HepG2 (cell line): ENCODE results near the gene COA3. TPM values are rescaled to one million over a fixed set of nuclear protein-coding genes. Genes with fewer than 3 reads are reported as not detected.

Source experiments
- AGO1 ChIP-seq: fragments of 200-400 bp; formaldehyde crosslinking; IDR thresholded peaks from 2 replicates; pipeline ENCODE4 v1.6.1; 2017; ENCODE audit warnings: mild to moderate bottlenecking, low read depth, low read length, moderate library complexity; ENCODE audit not compliant: poor library complexity, severe bottlenecking
- CHCHD3 ChIP-seq: sonication (generic); formaldehyde crosslinking; IDR thresholded peaks from 2 replicates; pipeline ENCODE4 v1.8.0; 2022; ENCODE audit warnings: mild to moderate bottlenecking, missing genetic modification reagents, moderate library complexity
- KLF12 ChIP-seq: sonication (generic); formaldehyde crosslinking; IDR thresholded peaks from 2 replicates; pipeline ENCODE4 v1.4.0; 2020; ENCODE audit warnings: missing genetic modification reagents, borderline replicate concordance
- MAX ChIP-seq: IDR thresholded peaks from 2 replicates; pipeline ENCODE4 v1.6.1; 2012; ENCODE audit warnings: inconsistent platforms
- MIER2 ChIP-seq: IDR thresholded peaks from 2 replicates; pipeline ENCODE4 v1.6.1; 2016; ENCODE audit warnings: missing biosample characterization, missing genetic modification reagents
- PRDM10 ChIP-seq: sonication (generic); formaldehyde crosslinking; IDR thresholded peaks from 2 replicates; pipeline ENCODE4 v1.4.0; 2020; ENCODE audit warnings: low read depth, missing genetic modification reagents
- YEATS4 ChIP-seq: sonication (generic); formaldehyde crosslinking; IDR thresholded peaks from 2 replicates; pipeline ENCODE4 v1.4.0; 2020; ENCODE audit warnings: missing genetic modification reagents, borderline replicate concordance
- ZBTB1 ChIP-seq: sonication (generic); formaldehyde crosslinking; IDR thresholded peaks from 2 replicates; pipeline ENCODE4 v1.4.0; 2020; ENCODE audit warnings: missing genetic modification reagents, borderline replicate concordance
- ZBTB44 ChIP-seq: sonication (generic); formaldehyde crosslinking; IDR thresholded peaks from 2 replicates; pipeline ENCODE4 v1.4.0; 2020; ENCODE audit warnings: missing genetic modification reagents
- ZC3H4 ChIP-seq: sonication (generic); formaldehyde crosslinking; IDR thresholded peaks from 2 replicates; pipeline ENCODE4 v1.4.0; 2020; ENCODE audit warnings: missing genetic modification reagents, borderline replicate concordance
- ZNF350 ChIP-seq: sonication (generic); formaldehyde crosslinking; IDR thresholded peaks from 2 replicates; pipeline ENCODE4 v1.4.0; 2020; ENCODE audit warnings: mild to moderate bottlenecking, low read depth, missing genetic modification reagents, borderline replicate concordance
- ZNF574 ChIP-seq: sonication (generic); formaldehyde crosslinking; IDR thresholded peaks from 2 replicates; pipeline ENCODE4 v1.4.0; 2020; ENCODE audit warnings: missing genetic modification reagents
- ZNF605 ChIP-seq: sonication (generic); formaldehyde crosslinking; IDR thresholded peaks from 2 replicates; pipeline ENCODE4 v1.8.0; 2022; ENCODE audit warnings: mild to moderate bottlenecking, missing genetic modification reagents
- ZNF749 ChIP-seq: sonication (generic); formaldehyde crosslinking; IDR thresholded peaks from 2 replicates; pipeline ENCODE4 v1.8.0; 2022; ENCODE audit warnings: mild to moderate bottlenecking, missing genetic modification reagents, moderate library complexity, borderline replicate concordance
- ZNF792 ChIP-seq: IDR thresholded peaks from 2 replicates; pipeline ENCODE4 v1.6.1; 2016
- ZSCAN21 ChIP-seq: sonication (generic); formaldehyde crosslinking; IDR thresholded peaks from 2 replicates; pipeline ENCODE4 v1.8.0; 2022; ENCODE audit warnings: mild to moderate bottlenecking, missing genetic modification reagents, moderate library complexity, borderline replicate concordance
- polyA plus RNA-seq, 8 experiments: library from polyadenylated mRNA; depleted of rRNA in 3 of 8; stranded (reverse) in 7 of 8; unstranded in 1 of 8; fragments of >200 nt; fragmentation: Illumina TruSeq in 4 of 8; extraction: Trizol in 4 of 8; gene quantifications; 2 replicates each; pipeline versions ENCODE4 v1.2.1 to v1.2.3, GENCODE V29; 2011 to 2016; ENCODE audit warnings: low read depth in 4 of 8, missing spikeins in 1 of 8, mixed read lengths in 1 of 8; ENCODE audit not compliant: insufficient read depth in 1 of 8
- total RNA-seq, 5 experiments: library from RNA; depleted of rRNA; stranded (reverse); fragments of >200 nt; fragmentation: Illumina TruSeq; extraction: Trizol; gene quantifications; 2 replicates each; pipeline ENCODE4 v1.2.3, GENCODE V29; 2016; ENCODE audit warnings: low read depth in 1 of 5
- TF ChIP-seq, protein P1 (sequence below): IDR thresholded peaks from 2 replicates; pipeline ENCODE4 v1.6.1; 2016

COA3 gene
- total and polyA plus RNA-seq, 2 of the 13 experiments (the other 11 are each of a cell fraction or from before 2014, with no cell fraction given): 133 to 202 TPM

- TF ChIP-seq CHCHD3 (CRISPR knock-in tag) (peak; percentile 67), ZNF350 (CRISPR knock-in tag) (peak; percentile 97), PRDM10 (peak; percentile 70; the same call in 1 of the 2 replicates), ZNF605 (CRISPR knock-in tag) (peak; percentile 93), ZNF792 (CRISPR knock-in tag) (peak; percentile 93), AGO1 (peak; percentile 90), ZSCAN21 (CRISPR knock-in tag) (peak; percentile 89; the same call in 1 of the 2 replicates), ZBTB44 (CRISPR knock-in tag) (0 out of 2 replicates have a peak, but pooled peaks have one; percentile 28), ZNF574 (CRISPR knock-in tag) (peak; percentile 95), KLF12 (CRISPR knock-in tag) (no peak), ZBTB1 (CRISPR knock-in tag) (peak; percentile 27; the same call in 1 of the 2 replicates), ZNF749 (CRISPR knock-in tag) (peak; percentile 86; the same call in 1 of the 2 replicates), MAX (peak; percentile 99), MIER2 (CRISPR knock-in tag) (peak; percentile 57), YEATS4 (peak; percentile 94; the same call in 1 of the 2 replicates), ZC3H4 (CRISPR knock-in tag) (no peak; the same call in 1 of the 2 replicates)
- TF ChIP-seq, protein P1, sequence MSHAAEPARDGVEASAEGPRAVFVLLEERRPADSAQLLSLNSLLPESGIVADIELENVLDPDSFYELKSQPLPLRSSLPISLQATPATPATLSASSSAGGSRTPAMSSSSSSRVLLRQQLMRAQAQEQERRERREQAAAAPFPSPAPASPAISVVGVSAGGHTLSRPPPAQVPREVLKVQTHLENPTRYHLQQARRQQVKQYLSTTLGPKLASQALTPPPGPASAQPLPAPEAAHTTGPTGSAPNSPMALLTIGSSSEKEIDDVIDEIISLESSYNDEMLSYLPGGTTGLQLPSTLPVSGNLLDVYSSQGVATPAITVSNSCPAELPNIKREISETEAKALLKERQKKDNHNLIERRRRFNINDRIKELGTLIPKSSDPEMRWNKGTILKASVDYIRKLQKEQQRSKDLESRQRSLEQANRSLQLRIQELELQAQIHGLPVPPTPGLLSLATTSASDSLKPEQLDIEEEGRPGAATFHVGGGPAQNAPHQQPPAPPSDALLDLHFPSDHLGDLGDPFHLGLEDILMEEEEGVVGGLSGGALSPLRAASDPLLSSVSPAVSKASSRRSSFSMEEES: no peak; the same call in none of the 2 replicates
Observed at GRCh38 chr17:42798383-42799380, at the start of gene COA3, which contains the start of gene CNTD1 (continued).
